ENCODE results near the gene ANKRD12.
A peak's percentile ranks its signal among the peaks of the same experiment; 100 is the strongest.
"Not testable (repeated sequence)": the region's sequence is repeated elsewhere in the genome, so short reads cannot be mapped to it uniquely, and the experiment has no call there.

Gene ANKRD12

GRCh38 chr18:9136315-9137155 lies at the start of gene ANKRD12:
TSS of gene ANKRD12 (plus strand) at chr18:9136781. CDS start at chr18:9182433, 45,652 bp downstream.
- peak; percentile 96 to 98 for DNase-seq (ENCODE audit: low read depth in 1 of 2, low spot score in 1 of 2)

- no peak for DNase-seq (ENCODE audit: low read depth in 1 of 2, low spot score in 1 of 2)
These were observed 49.4 kb upstream of the ANKRD12 start for GRCh38 chr18:9087144-9087543.

- no peak for DNase-seq (ENCODE audit: low read depth in 1 of 2, low spot score in 1 of 2)
These were observed 48.3 kb upstream of the ANKRD12 start for GRCh38 chr18:9088252-9088651.

- not testable (repeated sequence) for DNase-seq (ENCODE audit: low read depth in 1 of 2, low spot score in 1 of 2)
These were observed 47.9 kb upstream of the ANKRD12 start for GRCh38 chr18:9088727-9089126.

DNA sequence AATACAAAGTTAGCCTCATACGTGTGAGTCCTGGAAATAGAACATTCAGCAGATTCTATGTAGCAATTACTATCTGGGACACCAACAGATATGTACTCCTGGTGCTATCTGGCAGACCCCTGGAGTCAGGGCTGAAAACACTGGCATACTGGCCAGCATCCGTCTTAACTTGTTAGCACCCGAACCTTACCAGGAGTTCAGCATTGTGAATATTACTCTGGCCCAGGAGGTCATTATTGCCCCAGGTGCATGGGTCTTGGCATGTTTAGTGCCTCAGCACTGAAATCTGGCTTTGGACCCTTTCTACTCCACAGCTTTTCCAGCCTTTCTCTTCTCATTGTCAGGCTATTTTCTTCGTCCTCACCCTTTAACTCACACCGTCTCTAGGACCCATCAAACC lies 46.0 kb upstream of the ANKRD12 start:
- DNase-seq (ENCODE audit: low read depth in 1 of 2, low spot score in 1 of 2), result no peak

GRCh38 chr18:9091066-9091476 lies 45.5 kb upstream of the ANKRD12 start:
- DNase-seq (ENCODE audit: low read depth in 1 of 2, low spot score in 1 of 2), result no peak

- no peak for DNase-seq (ENCODE audit: low read depth in 1 of 2, low spot score in 1 of 2)
These were observed 43.9 kb upstream of the ANKRD12 start for GRCh38 chr18:9092665-9093064.

DNA sequence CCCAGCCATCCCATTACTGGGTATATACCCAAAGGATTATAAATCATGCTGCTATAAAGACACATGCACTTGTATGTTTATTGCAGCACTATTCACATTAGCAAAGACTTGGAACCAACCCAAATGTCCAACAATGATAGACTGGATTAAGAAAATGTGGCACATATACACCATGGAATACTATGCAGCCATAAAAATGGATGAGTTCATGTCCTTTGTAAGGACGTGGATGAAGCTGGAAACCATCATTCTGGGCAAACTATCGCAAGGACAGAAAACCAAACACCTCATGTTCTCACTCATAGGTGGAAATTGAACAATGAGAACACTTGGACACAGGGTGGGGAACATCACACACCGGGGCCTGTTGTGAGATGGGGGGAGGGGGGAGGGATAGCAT lies 43.5 kb upstream of the ANKRD12 start:
- not testable (repeated sequence) for DNase-seq (ENCODE audit: low read depth in 1 of 2, low spot score in 1 of 2)

DNA sequence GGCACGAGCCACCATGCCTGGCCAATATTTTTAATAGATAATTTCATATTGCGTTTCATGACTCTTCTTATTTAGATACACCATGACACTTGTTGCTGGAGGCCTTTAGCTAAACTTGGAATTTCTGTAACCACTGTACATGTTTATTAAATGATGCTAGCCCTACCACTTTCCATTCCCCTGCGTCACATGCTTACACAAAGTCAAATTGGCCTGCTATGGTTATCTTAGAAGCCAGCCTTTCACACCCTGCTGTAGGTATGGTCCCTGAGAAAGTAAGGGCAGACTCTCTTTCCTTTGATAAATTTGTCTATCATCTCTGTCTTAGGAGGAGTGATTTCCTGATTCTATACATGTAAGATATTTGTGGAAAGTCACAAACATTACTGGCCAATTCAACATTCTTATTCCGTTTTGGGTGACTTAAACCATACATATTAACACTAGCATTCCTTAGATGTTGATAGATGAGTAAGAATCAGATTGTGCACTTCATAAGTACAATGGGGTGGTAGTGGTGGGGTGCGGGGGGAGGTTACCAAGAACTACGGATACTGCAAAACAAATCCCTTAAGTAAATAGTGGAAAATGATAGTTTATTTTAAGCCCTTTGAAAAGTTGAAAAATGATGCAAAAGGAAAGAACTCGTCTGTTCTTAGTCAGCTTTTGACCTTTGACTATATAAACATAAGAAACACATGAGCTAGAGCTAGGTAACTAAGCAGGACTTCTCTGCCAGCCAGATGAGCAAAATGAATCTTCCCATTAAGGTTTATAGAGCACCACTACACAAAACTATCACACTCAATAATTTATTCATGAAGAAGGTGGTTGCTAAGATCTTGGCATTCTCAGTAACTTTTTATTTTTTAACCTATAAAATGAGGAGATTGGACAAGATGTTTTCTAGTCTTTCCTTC lies 42.0 kb upstream of the ANKRD12 start:
- DNase-seq (ENCODE audit: low read depth in 1 of 2, low spot score in 1 of 2), result no peak

- no peak for DNase-seq (ENCODE audit: low read depth in 1 of 2, low spot score in 1 of 2)
These were observed 41.1 kb upstream of the ANKRD12 start for GRCh38 chr18:9095297-9096006.

DNA sequence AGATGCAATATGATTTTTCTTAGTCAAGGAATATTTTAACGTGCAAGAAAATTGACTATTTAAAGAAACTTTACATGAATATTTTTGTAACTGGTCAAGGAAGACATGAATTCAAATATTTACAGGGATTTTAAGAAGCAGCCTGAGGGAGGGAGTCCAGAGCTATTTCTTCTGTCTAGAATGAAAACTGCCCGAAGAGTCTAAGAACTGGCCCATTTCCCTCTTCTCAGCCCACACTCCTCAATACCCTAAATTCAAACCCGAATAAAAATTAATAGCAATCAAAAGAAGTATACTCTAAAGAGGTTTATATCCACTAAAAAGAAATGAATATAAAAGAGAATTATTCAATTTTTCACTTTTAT lies 40.6 kb upstream of the ANKRD12 start:
- no peak for DNase-seq (ENCODE audit: low read depth in 1 of 2, low spot score in 1 of 2)

- no peak for DNase-seq (ENCODE audit: low read depth in 1 of 2, low spot score in 1 of 2)
These were observed 39.9 kb upstream of the ANKRD12 start for GRCh38 chr18:9096685-9097084.

DNA sequence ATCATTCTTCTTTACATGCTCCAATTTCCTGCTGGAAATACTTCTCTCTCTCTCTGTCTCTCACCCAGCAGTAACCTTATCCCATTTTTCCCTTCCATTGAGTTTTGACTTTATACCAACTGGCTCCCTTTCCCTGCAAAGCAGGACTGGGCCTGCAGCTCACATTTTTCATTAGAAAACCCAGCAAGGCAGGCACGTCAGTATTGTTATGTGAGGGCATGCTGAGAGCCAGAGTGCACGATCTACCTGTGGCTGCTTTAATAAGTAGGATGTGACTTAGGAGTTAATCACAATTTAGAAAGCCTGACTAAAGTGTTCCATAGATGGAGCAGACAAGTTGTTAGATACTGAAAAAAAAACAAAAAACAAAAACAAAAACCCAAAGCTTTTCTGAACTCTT lies 39.2 kb upstream of the ANKRD12 start:
- no peak for DNase-seq (ENCODE audit: low read depth in 1 of 2, low spot score in 1 of 2)

- no peak for DNase-seq (ENCODE audit: low read depth in 1 of 2, low spot score in 1 of 2)
These were observed 35.8 kb upstream of the ANKRD12 start for GRCh38 chr18:9100796-9101195.

DNA sequence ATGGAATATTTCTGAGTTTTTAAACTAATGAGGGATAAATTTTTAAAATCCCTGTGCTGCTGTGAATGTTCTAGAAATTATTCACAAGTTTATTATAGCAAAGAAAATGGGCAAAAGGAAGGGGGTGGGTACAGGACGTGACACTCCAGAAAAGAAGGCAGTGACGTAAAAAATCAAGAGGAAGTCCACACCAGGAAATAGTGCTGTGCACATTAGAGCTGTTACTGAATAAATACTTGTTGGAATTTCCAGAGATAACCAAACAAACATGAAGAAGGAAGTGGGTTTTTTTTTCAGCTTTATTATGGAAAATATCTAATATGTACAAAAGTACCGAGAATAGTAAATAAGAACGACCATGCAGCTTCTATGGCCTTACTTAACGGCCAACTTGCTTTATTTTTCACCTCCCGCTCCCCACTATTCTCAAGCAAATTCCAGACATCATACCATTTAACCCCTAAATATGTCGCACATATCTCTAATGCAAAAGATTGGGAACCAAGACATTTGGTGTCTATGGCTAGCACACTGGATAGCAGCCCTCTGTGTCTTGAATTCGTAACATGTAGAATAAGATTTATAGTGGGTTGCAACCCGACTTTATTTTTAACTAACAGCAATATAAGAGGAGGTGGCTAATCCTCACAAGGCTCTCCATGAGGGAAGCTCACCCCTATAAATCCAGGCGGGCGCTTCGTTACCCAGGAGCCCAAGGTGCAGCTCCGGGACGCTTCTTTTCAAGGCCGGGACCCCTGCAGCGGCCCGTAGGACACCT lies 34.7 kb upstream of the ANKRD12 start:
- no peak for DNase-seq (ENCODE audit: low read depth in 1 of 2, low spot score in 1 of 2)

DNA sequence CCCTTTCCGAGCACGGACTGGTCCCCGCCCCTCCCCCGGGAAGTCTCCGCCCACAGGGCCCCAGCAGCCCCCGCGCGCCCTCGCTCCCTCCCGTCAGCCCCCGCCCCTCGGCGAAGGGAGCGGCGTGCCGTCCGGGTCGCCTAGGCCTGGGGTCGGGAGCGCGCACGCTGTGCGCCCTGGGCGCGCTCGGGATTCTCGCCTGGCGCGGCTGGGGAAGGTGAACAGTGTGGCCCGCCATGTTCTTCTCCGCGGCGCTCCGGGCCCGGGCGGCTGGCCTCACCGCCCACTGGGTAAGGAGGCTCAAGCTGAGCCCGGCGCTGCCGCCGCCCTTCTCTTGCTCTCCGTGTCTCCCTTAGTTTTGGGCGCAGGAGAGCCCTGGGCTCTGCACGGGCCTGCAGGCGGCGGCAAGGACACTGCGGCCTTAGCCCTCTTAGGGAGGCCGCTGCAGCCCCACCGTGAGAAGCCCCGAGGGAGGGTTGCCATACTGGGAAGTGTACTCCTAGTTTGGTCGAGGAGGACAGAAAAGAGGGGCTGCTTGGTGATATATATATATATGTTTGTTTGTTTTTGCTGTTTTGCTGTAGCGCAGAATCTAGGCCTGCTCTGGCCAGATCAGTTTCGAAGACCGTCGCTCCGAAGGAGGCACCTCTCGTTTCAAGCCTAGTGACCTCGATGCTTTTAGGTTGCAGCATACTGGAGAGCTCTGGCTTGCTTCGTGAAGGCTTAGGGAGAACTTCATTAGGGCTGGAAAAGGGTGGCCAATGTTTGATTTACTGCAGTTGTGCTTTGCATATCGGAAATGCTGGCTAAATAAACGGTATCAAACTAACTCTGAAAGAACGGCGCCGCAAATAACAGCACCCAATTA lies 33.8 kb upstream of the ANKRD12 start, which contains the start of gene NDUFV2:
NDUFV2 (plus strand) TSS at position 192 of the 868 bp plus-strand sequence; CDS start at position 237, 45 bp downstream.
- DNase-seq (ENCODE audit: low read depth in 1 of 2, low spot score in 1 of 2), result peak; percentile 97 to 98

GRCh38 chr18:9103376-9103873 lies 33.2 kb upstream of the ANKRD12 start:
- no peak for DNase-seq (ENCODE audit: low read depth in 1 of 2, low spot score in 1 of 2)

DNA sequence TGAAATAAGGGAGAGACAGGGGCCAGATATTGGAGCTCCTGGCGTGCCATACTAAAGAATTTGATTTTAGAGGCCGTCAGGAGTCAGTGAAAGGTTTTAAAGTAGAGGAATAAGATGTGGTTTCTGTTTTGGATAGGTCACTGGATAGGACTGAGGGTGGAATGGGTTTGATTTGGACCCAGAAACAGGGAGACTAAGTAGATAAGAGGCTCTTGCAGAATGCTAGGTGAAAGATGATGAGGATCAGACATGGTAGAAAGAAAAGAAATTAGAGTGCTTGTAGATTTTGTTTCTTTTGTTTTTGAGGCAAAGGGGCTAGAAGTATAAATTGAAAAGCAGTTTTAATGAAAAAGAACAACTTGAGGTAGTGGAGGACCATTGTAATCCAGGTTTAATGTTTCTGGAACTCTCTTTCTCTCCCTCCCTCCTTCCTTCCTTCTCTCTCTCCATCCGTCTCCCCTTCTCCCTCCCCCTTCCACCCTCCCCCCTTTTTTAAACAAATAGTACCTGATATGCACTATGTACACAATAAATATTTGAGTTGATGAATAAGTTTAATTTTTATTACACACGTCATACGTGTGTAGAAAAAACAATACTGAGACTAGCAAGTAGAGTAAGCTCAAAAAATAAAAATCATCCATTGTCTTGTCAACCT lies 32.2 kb upstream of the ANKRD12 start:
- no peak for DNase-seq (ENCODE audit: low read depth in 1 of 2, low spot score in 1 of 2)

- no peak for DNase-seq (ENCODE audit: low read depth in 1 of 2, low spot score in 1 of 2)
These were observed 31.2 kb upstream of the ANKRD12 start for GRCh38 chr18:9105420-9105819.

Data from stimulated activated CD4-positive, alpha-beta T cell treated with anti-CD3 and anti-CD28 coated beads, Interleukin-15, amount 100 ng/mL, for 1 hour (primary cell).